Measurements from ENCODE around the gene CNTD1.

The CNTD1 gene

DNA sequence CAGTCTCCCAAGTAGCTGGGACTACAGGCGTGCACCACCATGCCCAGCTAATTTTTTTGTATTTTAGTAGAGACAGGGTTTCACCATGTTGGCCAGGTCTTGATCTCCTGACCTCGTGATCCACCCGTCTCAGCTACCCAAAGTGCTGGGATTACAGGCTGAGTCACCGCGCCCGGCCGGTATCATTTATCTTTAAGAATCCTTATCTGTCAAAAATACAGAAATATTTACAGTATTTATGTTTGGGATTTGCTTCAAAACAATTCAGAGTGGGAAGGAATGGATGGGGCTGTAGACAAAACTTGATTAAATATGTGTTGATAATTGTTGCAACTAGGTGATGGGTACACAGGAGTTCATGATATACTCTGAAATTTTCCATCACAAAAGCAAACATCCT is 22.5 kb downstream of the CNTD1 start:
- TF ChIP-seq, protein P1, sequence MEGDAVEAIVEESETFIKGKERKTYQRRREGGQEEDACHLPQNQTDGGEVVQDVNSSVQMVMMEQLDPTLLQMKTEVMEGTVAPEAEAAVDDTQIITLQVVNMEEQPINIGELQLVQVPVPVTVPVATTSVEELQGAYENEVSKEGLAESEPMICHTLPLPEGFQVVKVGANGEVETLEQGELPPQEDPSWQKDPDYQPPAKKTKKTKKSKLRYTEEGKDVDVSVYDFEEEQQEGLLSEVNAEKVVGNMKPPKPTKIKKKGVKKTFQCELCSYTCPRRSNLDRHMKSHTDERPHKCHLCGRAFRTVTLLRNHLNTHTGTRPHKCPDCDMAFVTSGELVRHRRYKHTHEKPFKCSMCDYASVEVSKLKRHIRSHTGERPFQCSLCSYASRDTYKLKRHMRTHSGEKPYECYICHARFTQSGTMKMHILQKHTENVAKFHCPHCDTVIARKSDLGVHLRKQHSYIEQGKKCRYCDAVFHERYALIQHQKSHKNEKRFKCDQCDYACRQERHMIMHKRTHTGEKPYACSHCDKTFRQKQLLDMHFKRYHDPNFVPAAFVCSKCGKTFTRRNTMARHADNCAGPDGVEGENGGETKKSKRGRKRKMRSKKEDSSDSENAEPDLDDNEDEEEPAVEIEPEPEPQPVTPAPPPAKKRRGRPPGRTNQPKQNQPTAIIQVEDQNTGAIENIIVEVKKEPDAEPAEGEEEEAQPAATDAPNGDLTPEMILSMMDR (IDR thresholded peaks at IDR 0.05) = no peak

DNA sequence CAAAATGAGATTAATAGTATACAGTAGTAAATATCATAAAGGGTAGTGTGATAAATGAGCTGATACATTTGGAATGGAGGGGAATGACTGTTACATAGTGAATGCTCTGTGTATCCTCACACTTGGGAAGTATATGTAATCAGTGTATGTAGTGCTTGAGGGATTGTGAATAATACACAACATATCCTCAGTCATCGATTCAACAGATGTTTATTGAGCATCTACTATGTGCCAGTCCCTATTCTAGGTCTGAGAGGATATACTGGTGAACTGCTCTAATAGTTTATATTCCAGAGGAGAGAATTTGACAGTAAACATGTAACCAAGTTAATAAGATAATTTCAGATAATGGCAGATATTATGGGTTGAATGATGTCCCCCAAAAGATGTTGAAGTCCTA is 28.8 kb downstream of the CNTD1 start:
- TF ChIP-seq, protein P1 (IDR thresholded peaks at IDR 0.05) = no peak

DNA sequence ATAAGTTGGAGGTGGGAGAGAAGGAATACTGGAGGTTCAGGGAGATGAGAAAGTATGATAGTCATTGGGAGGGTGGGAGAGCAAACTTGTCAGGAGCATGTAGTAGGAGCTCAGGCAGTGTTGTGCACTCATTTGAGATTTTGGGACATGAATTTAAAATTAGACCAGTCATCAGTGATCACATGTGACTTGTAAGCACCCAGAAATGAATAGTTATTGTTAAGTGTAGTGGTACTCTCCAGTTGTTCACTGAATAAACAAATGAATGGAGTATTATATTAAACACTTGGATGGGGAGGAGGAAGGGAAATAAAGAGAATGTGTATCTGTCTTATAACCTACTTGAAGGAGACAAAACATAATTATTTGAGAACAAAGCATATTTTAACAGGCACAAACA is 32.3 kb downstream of the CNTD1 start:
- TF ChIP-seq, protein P1 (IDR thresholded peaks at IDR 0.05) = no peak

DNA sequence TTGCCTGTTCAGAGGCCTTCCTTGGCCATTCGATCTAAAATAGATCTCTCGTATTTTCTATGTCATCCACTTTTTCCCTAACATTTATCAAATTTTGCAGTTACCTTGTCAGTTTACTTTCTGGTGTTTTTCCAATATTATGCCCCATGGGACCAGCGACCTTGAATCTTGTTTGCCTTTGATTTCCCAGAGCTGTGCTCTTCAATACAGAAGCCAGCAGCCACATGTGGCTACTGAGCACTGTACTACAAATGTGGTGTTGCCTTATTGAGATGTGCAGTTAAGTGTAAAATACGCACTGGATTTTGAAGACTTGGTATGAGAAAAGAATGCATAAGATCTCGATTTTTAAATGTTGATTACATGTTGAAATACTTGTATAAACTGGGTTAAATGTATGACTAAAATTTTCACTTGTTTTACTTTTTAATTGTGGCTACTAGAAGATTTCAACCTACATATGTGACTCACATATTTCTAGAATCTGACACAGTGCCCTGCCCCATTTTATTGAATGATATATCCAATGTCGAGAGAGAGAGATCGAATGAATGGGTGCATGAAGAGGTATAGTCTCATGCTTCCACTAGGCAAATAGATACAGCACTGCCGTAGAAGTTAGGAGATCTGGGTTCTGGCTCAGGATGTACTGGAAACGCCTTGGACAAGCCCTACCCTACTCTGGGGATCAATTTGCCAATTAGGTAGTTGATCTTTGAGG is 33.7 kb downstream of the CNTD1 start:
- TF ChIP-seq, protein P1 (IDR thresholded peaks at IDR 0.05) = no peak

DNA sequence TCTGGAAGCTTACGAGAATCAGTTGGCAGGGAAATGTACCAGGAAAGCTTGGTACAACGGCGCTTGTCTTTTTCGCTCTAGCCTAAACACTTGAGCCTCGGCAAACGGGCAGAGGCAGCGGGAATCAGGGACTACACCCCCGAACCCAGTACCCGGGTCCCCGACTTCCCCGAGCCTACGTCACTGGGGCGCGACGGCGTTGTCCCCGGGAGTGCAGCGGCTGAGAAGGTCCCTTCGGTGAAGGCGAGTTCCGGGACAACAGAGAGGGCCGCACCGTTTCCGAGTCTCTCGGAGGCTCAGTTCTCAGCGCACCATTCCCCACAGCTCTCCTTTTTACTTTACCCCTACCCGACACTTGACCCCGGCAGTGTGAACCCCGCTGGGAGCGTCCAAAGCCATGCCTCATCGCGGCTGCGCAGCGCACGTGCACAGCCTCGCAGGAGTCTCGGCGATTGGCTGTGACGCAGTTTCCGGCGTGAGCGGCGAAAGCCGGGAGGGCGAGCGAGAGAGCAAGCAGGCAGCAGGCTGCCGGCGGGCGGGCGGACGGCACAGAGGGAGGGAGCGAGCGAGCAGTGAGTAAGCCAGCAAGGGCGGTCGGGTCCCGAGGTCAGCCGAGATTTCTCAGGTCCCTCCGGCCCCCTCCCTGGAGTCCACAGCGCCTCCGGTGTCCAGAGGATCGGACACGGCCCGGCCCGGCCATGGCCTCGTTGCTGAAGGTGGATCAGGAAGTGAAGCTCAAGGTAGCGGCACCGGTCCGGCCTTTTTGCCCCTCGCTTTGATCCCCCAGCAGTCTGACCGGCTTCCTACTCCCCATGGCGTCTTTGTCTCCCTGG is 34.5 kb downstream of the CNTD1 start, which contains the start of gene PSME3:
PSME3 (plus strand) TSS at position 464 of the 833 bp plus-strand sequence; CDS start at position 699, 235 bp downstream.
- TF ChIP-seq, protein P1 (IDR thresholded peaks at IDR 0.05) = no peak

DNA sequence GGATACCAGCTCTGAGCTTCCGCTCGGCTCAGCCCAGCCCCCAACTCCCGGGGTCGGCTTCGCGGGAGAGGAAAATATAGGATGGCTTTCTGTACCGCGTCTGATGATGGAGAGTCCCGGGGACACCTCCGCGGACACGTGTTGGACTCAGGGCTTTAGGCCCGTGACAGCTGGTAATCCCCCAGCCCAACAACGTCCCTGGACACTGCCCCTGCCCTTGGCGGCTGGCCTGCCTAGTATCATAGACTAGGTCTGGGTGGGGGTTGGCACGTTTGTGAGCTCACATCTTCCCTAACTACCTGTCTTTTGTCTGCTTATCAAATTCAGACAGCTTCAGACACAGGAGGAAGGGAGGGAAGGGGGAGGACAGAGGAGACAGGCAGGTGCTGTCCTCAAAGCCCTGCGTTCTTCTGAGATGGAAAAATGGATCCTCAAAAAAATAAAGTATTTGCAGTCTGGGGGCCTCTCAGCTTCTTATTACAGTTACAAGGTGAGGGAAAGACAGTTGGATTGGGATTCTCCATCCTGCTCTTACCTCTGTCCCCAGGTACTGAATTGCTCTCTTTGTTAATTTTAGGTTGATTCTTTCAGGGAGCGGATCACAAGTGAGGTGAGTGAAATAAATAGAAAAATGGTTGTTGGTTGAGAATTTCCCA is 35.2 kb downstream of the CNTD1 start:
- TF ChIP-seq, protein P1 (IDR thresholded peaks at IDR 0.05) = no peak

DNA sequence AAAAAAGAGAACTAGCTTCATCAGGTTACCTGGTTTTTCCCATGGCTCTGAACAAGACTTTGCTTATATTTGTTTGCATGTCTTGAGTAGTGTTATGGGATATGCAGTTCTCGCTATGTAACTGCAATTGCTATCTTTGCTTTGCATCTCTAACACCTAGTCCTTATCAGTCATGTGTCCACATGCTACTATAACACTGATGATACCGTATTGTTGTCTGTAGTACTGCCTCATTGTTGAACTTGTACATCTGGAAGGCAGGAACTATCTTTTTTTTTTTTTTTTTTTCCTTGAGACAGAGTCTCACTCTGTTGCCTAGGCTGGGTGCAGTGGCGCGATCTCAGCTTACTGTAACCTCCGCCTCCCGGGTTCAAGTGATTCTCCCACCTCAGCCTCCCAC is 37.1 kb downstream of the CNTD1 start:
- TF ChIP-seq, protein P1 (IDR thresholded peaks at IDR 0.05) = no peak
